ENCODE measurements around the gene COPS7A. TPM values are rescaled to one million over a fixed set of nuclear protein-coding genes. Genes with fewer than 3 reads are reported as not detected.

Gene COPS7A
- total RNA-seq, 2 donors from 2014 or later: 43.3 to 69.2 TPM

GRCh38 chr12:6768990-6769389 lies 45.1 kb downstream of the COPS7A start:
- peaks cover 33% of the 10 kb centered on the region for H3K27me3 Mint-ChIP-seq (ENCODE audit: insufficient read depth)

DNA sequence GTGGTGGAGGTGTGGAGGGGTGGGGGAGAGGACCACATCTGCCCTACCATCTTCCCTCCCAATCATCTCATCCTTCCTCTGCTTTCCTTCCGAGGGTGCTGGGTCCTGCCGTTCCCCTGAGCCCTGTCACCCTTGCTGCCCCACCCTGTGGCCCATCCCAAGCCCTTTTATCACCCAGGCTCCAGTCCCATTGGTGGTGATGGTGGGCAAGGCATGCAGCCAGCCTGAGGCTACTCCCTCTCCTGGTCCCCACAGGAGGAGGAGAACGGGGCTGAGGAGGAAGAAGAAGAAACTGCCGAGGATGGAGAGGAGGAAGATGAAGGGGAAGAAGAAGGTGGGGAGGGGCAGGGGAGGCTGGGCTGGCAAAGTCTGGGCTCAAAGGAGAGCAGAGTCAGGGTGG lies 45.8 kb downstream of the COPS7A start:
- peaks cover 40% of the 10 kb centered on the region for H3K4me1 Mint-ChIP-seq
- H3K9ac ChIP-seq (ENCODE audit: extremely low read depth, low read length, poor library complexity, severe bottlenecking): no peak overlapping the region
- peak overlapping the region; percentile 82 for H3K4me3 Mint-ChIP-seq
- H3K4me1 ChIP-seq (ENCODE audit: control insufficient read depth, insufficient read depth, low read length): peaks cover 8% of the 10 kb centered on the region
- H3K27ac ChIP-seq (ENCODE audit: low read depth, low read length): no peak overlapping the region
- H3K27me3 Mint-ChIP-seq (ENCODE audit: insufficient read depth): peaks cover 40% of the 10 kb centered on the region
- TF ChIP-seq, protein P1, sequence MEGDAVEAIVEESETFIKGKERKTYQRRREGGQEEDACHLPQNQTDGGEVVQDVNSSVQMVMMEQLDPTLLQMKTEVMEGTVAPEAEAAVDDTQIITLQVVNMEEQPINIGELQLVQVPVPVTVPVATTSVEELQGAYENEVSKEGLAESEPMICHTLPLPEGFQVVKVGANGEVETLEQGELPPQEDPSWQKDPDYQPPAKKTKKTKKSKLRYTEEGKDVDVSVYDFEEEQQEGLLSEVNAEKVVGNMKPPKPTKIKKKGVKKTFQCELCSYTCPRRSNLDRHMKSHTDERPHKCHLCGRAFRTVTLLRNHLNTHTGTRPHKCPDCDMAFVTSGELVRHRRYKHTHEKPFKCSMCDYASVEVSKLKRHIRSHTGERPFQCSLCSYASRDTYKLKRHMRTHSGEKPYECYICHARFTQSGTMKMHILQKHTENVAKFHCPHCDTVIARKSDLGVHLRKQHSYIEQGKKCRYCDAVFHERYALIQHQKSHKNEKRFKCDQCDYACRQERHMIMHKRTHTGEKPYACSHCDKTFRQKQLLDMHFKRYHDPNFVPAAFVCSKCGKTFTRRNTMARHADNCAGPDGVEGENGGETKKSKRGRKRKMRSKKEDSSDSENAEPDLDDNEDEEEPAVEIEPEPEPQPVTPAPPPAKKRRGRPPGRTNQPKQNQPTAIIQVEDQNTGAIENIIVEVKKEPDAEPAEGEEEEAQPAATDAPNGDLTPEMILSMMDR (conservative IDR thresholded peaks at IDR 0.05): no peak
- 93 to 100% methylated on average over 3 to 4 of the region's 4 CpGs for WGBS, 2 experiments (ENCODE audit: insufficient coverage in 1 of 2, insufficient read length in 1 of 2)
- no peak overlapping the region for H3K27ac Mint-ChIP-seq
- no peak overlapping the region for H3K4me3 ChIP-seq (ENCODE audit: low read length)
- H3K9me3 Mint-ChIP-seq: no peaks in the 10 kb centered on the region
- peaks cover 11% of the 10 kb centered on the region for H3K27me3 ChIP-seq (ENCODE audit: control insufficient read depth, insufficient read depth, low read length, poor library complexity, severe bottlenecking)
- DNase-seq: no peak
- no peaks in the 10 kb centered on the region for H3K9me3 ChIP-seq (ENCODE audit: control insufficient read depth, low read length)
- H3K36me3 ChIP-seq (ENCODE audit: control insufficient read depth, insufficient read depth, low read length): peaks cover 26% of the 10 kb centered on the region
- peaks cover 31% of the 10 kb centered on the region for H3K36me3 Mint-ChIP-seq (ENCODE audit: low read depth)

More at GRCh38 chr12:6768990-6769389, 45.1 kb downstream of the COPS7A start:
- no peaks in the 10 kb centered on the region for H3K9me3 Mint-ChIP-seq
- peak overlapping the region; percentile 73 for H3K27ac Mint-ChIP-seq
- peak overlapping the region; percentile 94 for H3K4me3 ChIP-seq (ENCODE audit: low read length)
- DNase-seq: peak; percentile 96
- TF ChIP-seq, protein P1 (conservative IDR thresholded peaks at IDR 0.05): no peak
- H3K36me3 ChIP-seq (ENCODE audit: control insufficient read depth, insufficient read depth, low read length): peaks cover 26% of the 10 kb centered on the region
- H3K36me3 Mint-ChIP-seq (ENCODE audit: low read depth): peaks cover 29% of the 10 kb centered on the region
- 31 to 36% methylated on average over 2 to 6 of the region's 6 CpGs for WGBS, 2 experiments (ENCODE audit: insufficient coverage in 1 of 2, insufficient read length in 1 of 2)
- H3K9me3 ChIP-seq (ENCODE audit: control insufficient read depth, low read length): no peaks in the 10 kb centered on the region
- H3K27me3 ChIP-seq (ENCODE audit: control insufficient read depth, insufficient read depth, low read length, poor library complexity, severe bottlenecking): peaks cover 11% of the 10 kb centered on the region
- peak overlapping the region; percentile 95 for H3K27ac ChIP-seq (ENCODE audit: low read depth, low read length)
- peak overlapping the region; percentile 82 for H3K4me3 Mint-ChIP-seq
- H3K9ac ChIP-seq (ENCODE audit: extremely low read depth, low read length, poor library complexity, severe bottlenecking): peak overlapping the region; percentile 28
- H3K4me1 ChIP-seq (ENCODE audit: control insufficient read depth, insufficient read depth, low read length): peaks cover 8% of the 10 kb centered on the region
- H3K4me1 Mint-ChIP-seq: peaks cover 41% of the 10 kb centered on the region

DNA sequence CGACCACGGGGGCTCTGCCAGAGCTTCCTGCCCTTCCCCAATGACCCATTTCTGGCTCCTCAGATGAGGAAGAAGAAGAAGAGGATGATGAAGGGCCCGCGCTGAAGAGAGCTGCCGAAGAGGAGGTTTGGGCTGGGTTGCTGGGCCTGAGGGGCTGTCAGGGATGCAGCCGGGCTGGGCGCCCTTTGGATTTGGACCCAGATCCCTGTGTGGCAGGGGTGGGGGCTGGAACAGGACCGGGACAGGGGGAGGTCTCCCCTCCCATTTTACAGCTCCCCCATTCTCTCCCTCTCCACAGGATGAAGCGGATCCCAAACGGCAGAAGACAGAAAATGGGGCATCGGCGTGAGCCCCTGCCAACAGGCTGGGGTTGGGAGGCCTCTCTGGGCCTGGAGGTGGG lies 46.2 kb downstream of the COPS7A start:
- Histone ChIP-seq H3K4me3 (ENCODE audit: low read length) (no peak overlapping the region), H3K27ac (ENCODE audit: low read depth, low read length) (peak overlapping the region; percentile 49), H3K36me3 (ENCODE audit: control insufficient read depth, insufficient read depth, low read length) (peaks cover 26% of the 10 kb centered on the region), H3K27me3 (ENCODE audit: control insufficient read depth, insufficient read depth, low read length, poor library complexity, severe bottlenecking) (peaks cover 11% of the 10 kb centered on the region), H3K9ac (ENCODE audit: extremely low read depth, low read length, poor library complexity, severe bottlenecking) (no peak overlapping the region), H3K9me3 (ENCODE audit: control insufficient read depth, low read length) (no peaks in the 10 kb centered on the region), H3K4me1 (ENCODE audit: control insufficient read depth, insufficient read depth, low read length) (peaks cover 8% of the 10 kb centered on the region)
- 94 to 99% methylated on average over 2 to 12 of the region's 12 CpGs for WGBS, 2 experiments (ENCODE audit: insufficient coverage in 1 of 2, insufficient read length in 1 of 2)
- DNase-seq: no peak
- H3K36me3 Mint-ChIP-seq (ENCODE audit: low read depth): peaks cover 36% of the 10 kb centered on the region
- TF ChIP-seq, protein P1 (conservative IDR thresholded peaks at IDR 0.05): no peak
- no peaks in the 10 kb centered on the region for H3K9me3 Mint-ChIP-seq
- no peak overlapping the region for H3K27ac Mint-ChIP-seq
- peaks cover 41% of the 10 kb centered on the region for H3K4me1 Mint-ChIP-seq
- H3K4me3 Mint-ChIP-seq: no peak overlapping the region
- peaks cover 44% of the 10 kb centered on the region for H3K27me3 Mint-ChIP-seq (ENCODE audit: insufficient read depth)
